NT2/D1 (cell line): ENCODE data around the gene BDKRB2.

Experiments
- SUZ12 ChIP-seq: IDR thresholded peaks from 2 replicates; pipeline ENCODE4 v1.6.1; 2011; ENCODE audit not compliant: insufficient read length, insufficient read depth; ENCODE audit errors: extremely low read depth
- YY1 ChIP-seq: IDR thresholded peaks from 2 replicates; pipeline ENCODE4 v1.6.1; 2011; ENCODE audit not compliant: insufficient read length, insufficient read depth

- TF ChIP-seq SUZ12, result no peak
- no peak for TF ChIP-seq YY1
Measured at GRCh38 chr14:96268431-96269358, 64.1 kb downstream of the BDKRB2 start.
